RWPE2 (cell line): ENCODE results near the gene KRT24.
"Not testable (repeated sequence)": the region's sequence is repeated elsewhere in the genome, so short reads cannot be mapped to it uniquely, and the experiment has no call there.

Source experiments
- ATAC-seq: fragments of 200-7000 bp; cut with Tn5 transposase; 3 replicates; pipeline ENCODE4 v1.9.1; 2021; ENCODE audit warnings: low read depth
- DNase-seq: peaks from one replicate; pipeline ENCODE4 v3.0.0-alpha.2; 2020; ENCODE audit warnings: low spot score
- H3K27ac ChIP-seq: fragments of 450-650 bp; 2 replicates; pipeline ENCODE4 v1.5.1; 2017; ENCODE audit warnings: mild to moderate bottlenecking; ENCODE audit not compliant: poor library complexity, severe bottlenecking
- H3K27me3 ChIP-seq: fragments of 250-450 bp; sonication (Bioruptor Pico); 2 replicates; pipeline ENCODE4 v1.5.1; 2021; ENCODE audit warnings: mild to moderate bottlenecking, moderate library complexity; ENCODE audit not compliant: insufficient read depth, poor library complexity, severe bottlenecking
- H3K36me3 ChIP-seq: fragments of 250-450 bp; sonication (Bioruptor Pico); 2 replicates; pipeline ENCODE4 v1.5.1; 2020; ENCODE audit warnings: low read depth, mild to moderate bottlenecking, moderate library complexity
- H3K4me1 ChIP-seq: fragments of 250-450 bp; sonication (Bioruptor Pico); 2 replicates; pipeline ENCODE4 v1.5.1; 2021; ENCODE audit warnings: mild to moderate bottlenecking, moderate library complexity; ENCODE audit not compliant: insufficient read depth, poor library complexity, severe bottlenecking
- H3K4me3 ChIP-seq: fragments of 250-450 bp; sonication (Bioruptor Pico); 2 replicates; pipeline ENCODE4 v1.5.1; 2021; ENCODE audit warnings: mild to moderate bottlenecking, moderate library complexity; ENCODE audit not compliant: severe bottlenecking
- H3K9me3 ChIP-seq: fragments of 250-450 bp; sonication (Bioruptor Pico); 2 replicates; pipeline ENCODE4 v1.5.1; 2021; ENCODE audit warnings: mild to moderate bottlenecking, moderate library complexity; ENCODE audit not compliant: severe bottlenecking
- CTCF ChIP-seq: fragments of 450-650 bp; IDR thresholded peaks from one replicate; pipeline ENCODE4 v1.5.1; 2017; ENCODE audit warnings: mild to moderate bottlenecking, moderate library complexity; ENCODE audit not compliant: poor library complexity, severe bottlenecking

The KRT24 gene

GRCh38 chr17:40703652-40704051 lies at the start of gene KRT24:
TSS of gene KRT24 (minus strand) at chr17:40703752. CDS start at chr17:40703693, 59 bp downstream.
- no peak for ATAC-seq
- DNase-seq, result no peak
- no peaks in the 10 kb centered on the region for H3K36me3 ChIP-seq

GRCh38 chr17:40751065-40751464 lies 47.5 kb upstream of the KRT24 start:
- TF ChIP-seq CTCF, result no peak
- peaks cover 10% of the 10 kb centered on the region for H3K27me3 ChIP-seq
- no peak for DNase-seq
- no peak for ATAC-seq
- H3K9me3 ChIP-seq, result peaks cover 3% of the 10 kb centered on the region
- H3K4me3 ChIP-seq, result no peak overlapping the region
- no peaks in the 10 kb centered on the region for H3K36me3 ChIP-seq
- H3K27ac ChIP-seq, result no peak overlapping the region
- no peaks in the 10 kb centered on the region for H3K4me1 ChIP-seq

More at GRCh38 chr17:40703652-40704051, at the start of gene KRT24:
- TF ChIP-seq CTCF, result no peak
- Histone ChIP-seq H3K4me1 (no peaks in the 10 kb centered on the region), H3K27ac (no peak within 1 kb of the TSS), H3K9me3 (no peaks in the 10 kb centered on the region), H3K4me3 (no peak within 1 kb of the TSS), H3K27me3 (no peaks in the 10 kb centered on the region)

- Histone ChIP-seq H3K36me3 (no peaks in the 10 kb centered on the region), H3K4me3 (no peak overlapping the region), H3K27me3 (peaks cover 10% of the 10 kb centered on the region), H3K4me1 (no peaks in the 10 kb centered on the region), H3K27ac (no peak overlapping the region), H3K9me3 (peaks cover 3% of the 10 kb centered on the region)
- ATAC-seq (no peak), DNase-seq (no peak)
- TF ChIP-seq CTCF, result no peak
Observed at GRCh38 chr17:40750391-40750790, 46.8 kb upstream of the KRT24 start.

DNA sequence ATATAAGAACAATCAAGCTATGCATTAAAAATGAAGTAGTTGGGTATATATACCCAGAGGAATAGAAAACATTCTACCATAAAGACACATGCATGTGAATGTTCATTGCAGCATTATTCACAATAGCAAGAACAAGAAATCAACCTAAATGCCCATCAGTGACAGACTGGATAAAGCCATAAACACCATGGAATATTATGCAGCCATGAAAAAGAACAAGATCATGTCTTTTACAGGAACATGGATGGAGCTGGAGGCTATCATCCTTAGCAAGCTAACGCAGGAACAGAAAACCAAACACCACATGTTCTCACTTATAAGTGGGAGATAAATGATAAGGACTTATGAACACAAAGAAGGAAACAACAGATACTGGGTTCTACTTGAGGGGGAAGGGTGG lies 45.1 kb upstream of the KRT24 start:
- DNase-seq, H3K9me3 ChIP-seq, H3K27me3 ChIP-seq, H3K4me3 ChIP-seq, H3K27ac ChIP-seq, H3K36me3 ChIP-seq, H3K4me1 ChIP-seq, ATAC-seq: not testable (repeated sequence)

- DNase-seq, result no peak
- Histone ChIP-seq H3K36me3 (no peaks in the 10 kb centered on the region), H3K27me3 (peaks cover 13% of the 10 kb centered on the region), H3K4me3 (no peak overlapping the region), H3K4me1 (peaks cover 4% of the 10 kb centered on the region), H3K9me3 (peaks cover 3% of the 10 kb centered on the region), H3K27ac (no peak overlapping the region)
- TF ChIP-seq CTCF, result no peak
- ATAC-seq, result no peak
Observed at GRCh38 chr17:40738553-40738952, 35.0 kb upstream of the KRT24 start.
